GM13976 (cell line): ENCODE measurements around the gene SRCIN1.
A peak's percentile ranks its signal among the peaks of the same experiment; 100 is the strongest.

Experiments used
- DNase-seq: peaks from one replicate; pipeline ENCODE4 v3.0.0; 2012; ENCODE audit warnings: low spot score
- CTCF ChIP-seq: IDR thresholded peaks from 2 replicates; pipeline ENCODE4 v1.5.1; 2012; ENCODE audit warnings: borderline replicate concordance, mild to moderate bottlenecking; ENCODE audit not compliant: insufficient read depth; ENCODE audit errors: extremely low read depth, missing control alignments, control extremely low read depth
- in situ Hi-C: fragments of 300-500 bp; cut with MboI; formaldehyde crosslinking; loops from one replicate; pipeline ENCODE4 v1.12.0; 2022; ENCODE audit warnings: low sequenced_read_pairs, mixed read lengths, inconsistent platforms; ENCODE audit not compliant: unreplicated experiment

Gene SRCIN1

GRCh38 chr17:38579934-38580333, 25.8 kb downstream of the SRCIN1 start:
- DNase-seq: peak; percentile 60
- in situ Hi-C loops: loop anchor here (10.0 kb wide), 1 partner anchor 85 kb away; no protein-coding TSS in a partner anchor
- TF ChIP-seq CTCF: peak; percentile 23

- in situ Hi-C loops: no loop called here
- DNase-seq: no peak
- TF ChIP-seq CTCF: no peak
Measured at GRCh38 chr17:38579083-38579480, 26.7 kb downstream of the SRCIN1 start.

GRCh38 chr17:38578229-38579082, 27.3 kb downstream of the SRCIN1 start:
- DNase-seq: no peak
- TF ChIP-seq CTCF: no peak
- in situ Hi-C loops: no loop called here

GRCh38 chr17:38577645-38578173, 28.0 kb downstream of the SRCIN1 start:
- DNase-seq: no peak
- in situ Hi-C loops: no loop called here

GRCh38 chr17:38577244-38577643, 28.5 kb downstream of the SRCIN1 start:
- no peak for DNase-seq
- no peak for TF ChIP-seq CTCF
- in situ Hi-C loops: no loop called here

More at GRCh38 chr17:38577645-38578173, 28.0 kb downstream of the SRCIN1 start:
- TF ChIP-seq CTCF: no peak

- in situ Hi-C loops: no loop called here
- no peak for TF ChIP-seq CTCF
- no peak for DNase-seq
Measured at GRCh38 chr17:38575781-38576180, 30.0 kb downstream of the SRCIN1 start.
